OCI-M2 (cell line): ENCODE measurements around the gene CNBD2.
"Not testable (repeated sequence)": the region's sequence is repeated elsewhere in the genome, so short reads cannot be mapped to it uniquely, and the experiment has no call there.

Experiments
- DNase-seq: peaks from one replicate; lab custom pipeline; 2025; ENCODE audit not compliant: unreplicated experiment; lab: John Stamatoyannopoulos, UW

The CNBD2 gene

GRCh38 chr20:35967979-35968640 is at the start of gene CNBD2:
Gene CNBD2, plus strand, starts transcription at chr20:35968590. Its CDS starts 173 bp downstream, at chr20:35968763.
- no peak for DNase-seq

GRCh38 chr20:35920523-35920922 is 47.9 kb upstream of the CNBD2 start:
- DNase-seq = no peak

GRCh38 chr20:35929301-35929700 is 39.1 kb upstream of the CNBD2 start:
- no peak for DNase-seq

- no peak for DNase-seq
These were observed 34.3 kb upstream of the CNBD2 start for GRCh38 chr20:35934050-35934449.

- no peak for DNase-seq
These were observed 29.1 kb upstream of the CNBD2 start for GRCh38 chr20:35939264-35939663.

DNA sequence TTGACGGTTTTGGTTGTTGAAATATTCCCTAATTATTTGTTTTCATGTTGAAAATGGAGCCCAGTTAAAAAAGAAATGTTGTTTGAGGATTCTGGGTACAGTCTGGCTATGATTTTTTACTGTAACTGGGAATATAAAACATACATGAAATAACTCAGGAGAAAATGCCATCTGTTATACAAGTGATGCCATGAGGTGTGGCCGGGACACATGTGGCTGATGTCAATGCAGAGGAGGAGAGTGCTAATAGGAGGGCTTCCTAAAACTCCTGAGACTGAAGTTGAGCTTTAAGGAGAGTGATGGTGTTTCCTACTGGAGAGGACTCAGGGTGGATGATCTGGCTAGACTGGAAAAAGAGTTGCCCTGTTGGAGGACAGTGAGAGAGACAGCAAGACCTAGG is 26.8 kb upstream of the CNBD2 start:
- no peak for DNase-seq

- no peak for DNase-seq
These were observed 26.1 kb upstream of the CNBD2 start for GRCh38 chr20:35942243-35942642.

- DNase-seq = no peak
These were observed 20.9 kb upstream of the CNBD2 start for GRCh38 chr20:35947489-35947888.

DNA sequence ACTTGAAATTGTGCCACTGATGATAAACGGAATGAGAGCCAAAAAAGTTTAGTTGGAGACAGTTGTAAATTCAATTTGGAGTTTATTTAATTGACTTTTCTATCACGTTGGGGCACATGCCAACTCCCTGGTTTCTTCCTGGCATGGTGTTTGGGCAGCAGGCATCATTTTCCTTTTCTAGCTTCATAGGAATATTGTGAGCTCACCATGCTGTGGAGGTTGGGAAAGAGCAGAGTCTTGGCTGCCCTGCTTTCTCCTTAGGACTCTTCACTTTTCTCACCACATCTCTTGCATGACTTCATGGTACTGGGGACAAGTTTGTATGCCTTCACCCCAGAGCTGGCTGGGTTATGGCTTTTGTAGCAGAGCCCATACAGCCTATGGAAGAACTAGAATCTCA is 20.5 kb upstream of the CNBD2 start:
- no peak for DNase-seq

GRCh38 chr20:35950093-35950492 is 18.3 kb upstream of the CNBD2 start:
- no peak for DNase-seq

- not testable (repeated sequence) for DNase-seq
These were observed 16.3 kb upstream of the CNBD2 start for GRCh38 chr20:35952080-35952479.

DNA sequence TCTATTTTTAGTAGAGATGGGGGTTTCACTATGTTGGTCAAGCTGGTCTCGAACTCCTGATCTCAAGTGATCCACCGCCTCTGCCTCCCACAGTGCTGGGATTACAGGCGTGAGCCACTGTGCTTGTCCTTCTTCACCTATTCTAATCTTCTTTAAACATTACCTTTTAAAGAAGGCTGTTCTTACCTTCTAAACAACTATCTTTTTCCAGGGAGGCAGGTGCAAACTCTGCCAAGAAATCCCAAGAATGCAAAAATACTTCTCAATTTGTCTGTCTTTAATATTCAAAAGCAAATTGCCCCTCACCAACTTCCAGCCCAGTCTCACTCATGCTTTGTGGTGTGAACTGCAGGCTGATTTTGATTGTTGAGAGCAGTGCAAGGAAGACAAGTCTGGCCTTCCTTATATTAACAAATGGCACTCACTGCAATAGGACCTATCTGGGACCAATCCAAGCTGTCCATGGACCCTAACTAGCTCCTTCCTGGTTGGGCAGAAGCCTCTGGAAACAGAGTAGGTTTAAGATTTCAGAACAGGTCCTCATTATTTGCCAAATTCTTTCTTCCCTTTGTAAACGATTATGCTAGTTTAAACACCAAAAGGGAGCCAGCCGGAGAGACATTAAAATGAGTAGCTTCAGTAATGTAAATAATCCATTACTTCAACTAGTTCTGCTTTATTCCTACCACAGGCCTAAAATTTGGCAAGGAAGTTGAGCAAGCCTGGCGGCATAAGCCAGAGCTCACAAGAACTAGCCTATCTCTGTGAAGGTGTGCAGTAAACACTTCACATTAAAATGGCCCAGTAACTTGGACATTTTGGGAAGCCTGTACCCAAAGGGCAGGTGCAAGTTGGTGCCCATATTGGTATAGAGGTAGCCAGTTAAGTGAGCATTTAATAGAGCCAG is 15.7 kb upstream of the CNBD2 start:
- DNase-seq = no peak

- no peak for DNase-seq
These were observed 14.8 kb upstream of the CNBD2 start for GRCh38 chr20:35953387-35954199.

- peak; percentile 78 for DNase-seq
These were observed 14.0 kb upstream of the CNBD2 start, which contains the start of gene SCAND1 for GRCh38 chr20:35954200-35954906. Gene SCAND1, minus strand, starts transcription at chr20:35954502. Its CDS starts 218 bp downstream, at chr20:35954284.

DNA sequence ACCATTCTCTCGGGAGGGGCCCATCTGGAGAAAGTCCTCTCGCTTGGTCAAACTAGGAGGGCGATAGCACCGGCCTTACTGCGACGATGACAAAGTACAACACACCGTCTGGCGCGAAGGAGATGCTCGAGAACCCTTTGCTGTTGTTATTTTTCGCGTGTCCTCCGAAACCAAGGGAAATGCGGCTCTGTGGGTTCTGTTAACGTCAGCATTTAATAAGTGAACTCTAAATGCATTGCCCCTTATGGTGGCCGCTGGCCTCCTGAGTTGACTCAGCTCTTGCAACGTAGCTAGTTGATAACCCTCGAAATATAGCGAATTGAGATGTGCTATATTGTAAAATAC is 13.5 kb upstream of the CNBD2 start:
- peak; percentile 72 for DNase-seq

- no peak for DNase-seq
These were observed 11.8 kb upstream of the CNBD2 start for GRCh38 chr20:35956616-35957015.

DNA sequence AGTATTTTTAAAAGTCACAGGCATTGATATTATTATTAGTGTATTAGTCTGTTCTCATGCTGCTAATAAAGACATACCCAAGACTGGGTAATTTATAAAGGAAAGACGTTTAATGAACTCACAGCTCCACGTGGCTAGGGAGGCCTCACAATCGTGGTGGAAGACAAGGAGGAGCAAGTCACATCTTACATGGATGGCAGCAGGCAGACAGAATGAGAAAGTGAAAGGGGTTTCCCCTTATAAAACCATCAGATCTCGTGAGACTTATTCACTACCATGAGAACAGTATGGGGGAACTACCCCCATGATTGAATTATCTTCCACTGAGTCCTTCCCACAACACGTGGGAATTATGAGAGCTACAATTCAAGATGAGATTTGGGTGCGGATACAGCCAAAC is 9.1 kb upstream of the CNBD2 start:
- not testable (repeated sequence) for DNase-seq

- no peak for DNase-seq
These were observed 4.5 kb upstream of the CNBD2 start for GRCh38 chr20:35963878-35964277.

- DNase-seq = no peak
These were observed 540 bp downstream of the CNBD2 start for GRCh38 chr20:35968930-35969329.

- DNase-seq = no peak
These were observed 3.6 kb downstream of the CNBD2 start for GRCh38 chr20:35971981-35972380.

- no peak for DNase-seq
These were observed 4.1 kb downstream of the CNBD2 start for GRCh38 chr20:35972462-35972861.
